GM12891 (cell line): ENCODE measurements around the gene ELMOD3.

Experiments
- DNase-seq: peaks from one replicate; pipeline ENCODE4 v3.0.0; 2011; ENCODE audit warnings: low spot score; ENCODE audit not compliant: insufficient read length
- FAIRE-seq: peaks from 2 replicates; lab custom pipeline; 2011; peaks lifted over from hg19 to GRCh38; lab: Jason Lieb, UNC
- PAX5 ChIP-seq: IDR thresholded peaks from 2 replicates; pipeline ENCODE4 v1.6.1; 2011; ENCODE audit warnings: low read length, moderate library complexity, mild to moderate bottlenecking; ENCODE audit not compliant: insufficient read depth, severe bottlenecking
- POLR2A ChIP-seq: IDR thresholded peaks from 2 replicates; pipeline ENCODE4 v1.6.1; 2011; ENCODE audit warnings: low read depth, low read length, control low read depth
- POLR2AphosphoS5 ChIP-seq: IDR thresholded peaks from 2 replicates; pipeline ENCODE4 v1.6.1; 2011; ENCODE audit warnings: low read depth, low read length, control low read depth
- POU2F2 ChIP-seq: IDR thresholded peaks from 2 replicates; pipeline ENCODE4 v1.6.1; 2011; ENCODE audit warnings: low read depth, mild to moderate bottlenecking, control low read depth, low read length, moderate library complexity
- SPI1 ChIP-seq: IDR thresholded peaks from 2 replicates; pipeline ENCODE4 v1.6.1; 2011; ENCODE audit warnings: low read depth, low read length, control low read depth
- TAF1 ChIP-seq: IDR thresholded peaks from 2 replicates; pipeline ENCODE4 v1.6.1; 2011; ENCODE audit warnings: low read depth, low read length, control low read depth

ELMOD3 gene

GRCh38 chr2:85393836-85394235, 39.3 kb downstream of the ELMOD3 start:
- DNase-seq = no peak
- FAIRE-seq = no peak
- TF ChIP-seq POLR2AphosphoS5 (no peak), PAX5 (no peak), TAF1 (no peak), SPI1 (no peak), POLR2A (no peak), POU2F2 (no peak)

DNA sequence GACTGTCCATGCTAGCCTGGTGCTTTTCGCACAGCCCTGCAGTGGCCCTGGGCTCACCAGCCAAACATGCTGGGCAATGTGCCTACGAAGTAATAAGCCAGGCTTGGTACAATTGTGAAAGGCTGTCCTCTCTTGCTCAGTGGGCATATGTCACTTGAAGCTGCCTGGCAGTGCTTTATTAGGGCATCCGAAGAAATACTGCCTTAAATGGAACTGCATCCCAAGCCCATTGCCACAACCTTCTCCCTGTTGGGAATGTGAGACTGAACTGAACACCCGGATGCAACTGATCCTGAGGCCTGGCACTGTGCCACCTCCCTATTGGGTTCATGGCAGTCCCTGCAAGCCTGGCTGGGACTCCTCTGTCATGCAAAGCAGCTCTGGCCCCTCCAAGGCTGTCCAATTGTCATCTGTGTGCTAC, 39.7 kb downstream of the ELMOD3 start:
- no peak for TF ChIP-seq POLR2AphosphoS5
- no peak for TF ChIP-seq POU2F2
- FAIRE-seq (no peak), DNase-seq (no peak)

GRCh38 chr2:85394976-85395375, 40.4 kb downstream of the ELMOD3 start:
- DNase-seq (no peak), FAIRE-seq (no peak)
- TF ChIP-seq TAF1 = no peak
- TF ChIP-seq POLR2AphosphoS5 = no peak
- TF ChIP-seq POU2F2 = no peak
- no peak for TF ChIP-seq SPI1
- no peak for TF ChIP-seq POLR2A
- TF ChIP-seq PAX5 = no peak

DNA sequence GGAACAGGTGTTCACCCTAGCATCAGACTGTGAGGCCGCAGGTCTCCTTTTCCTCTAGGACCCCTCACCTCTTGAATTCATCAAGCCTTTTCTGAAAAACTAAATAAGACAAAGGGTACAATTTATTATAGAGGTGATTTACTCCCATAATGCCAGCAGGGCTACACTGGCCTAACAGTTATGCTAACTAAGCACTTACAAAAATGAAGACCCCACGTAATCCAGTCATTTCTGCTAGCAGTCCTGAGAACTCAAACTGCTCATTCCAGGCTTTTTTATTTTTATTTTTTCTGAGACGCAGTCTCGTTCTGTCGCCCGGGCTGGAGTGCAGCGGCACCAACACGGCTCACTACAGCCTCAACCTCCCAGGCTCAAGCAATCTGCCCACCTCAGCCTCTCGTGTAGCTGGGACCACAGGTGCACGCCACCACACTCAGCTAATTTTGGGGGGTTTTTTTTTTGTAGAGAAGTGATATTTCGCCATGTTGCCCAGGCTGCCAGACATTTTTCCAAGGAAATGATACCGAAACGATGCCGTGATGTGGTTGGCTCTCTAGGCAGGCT, 41.4 kb downstream of the ELMOD3 start:
- no peak for FAIRE-seq
- TF ChIP-seq PAX5 (no peak), POLR2A (no peak), TAF1 (no peak), POU2F2 (no peak), POLR2AphosphoS5 (no peak), SPI1 (no peak)
- DNase-seq = no peak

DNA sequence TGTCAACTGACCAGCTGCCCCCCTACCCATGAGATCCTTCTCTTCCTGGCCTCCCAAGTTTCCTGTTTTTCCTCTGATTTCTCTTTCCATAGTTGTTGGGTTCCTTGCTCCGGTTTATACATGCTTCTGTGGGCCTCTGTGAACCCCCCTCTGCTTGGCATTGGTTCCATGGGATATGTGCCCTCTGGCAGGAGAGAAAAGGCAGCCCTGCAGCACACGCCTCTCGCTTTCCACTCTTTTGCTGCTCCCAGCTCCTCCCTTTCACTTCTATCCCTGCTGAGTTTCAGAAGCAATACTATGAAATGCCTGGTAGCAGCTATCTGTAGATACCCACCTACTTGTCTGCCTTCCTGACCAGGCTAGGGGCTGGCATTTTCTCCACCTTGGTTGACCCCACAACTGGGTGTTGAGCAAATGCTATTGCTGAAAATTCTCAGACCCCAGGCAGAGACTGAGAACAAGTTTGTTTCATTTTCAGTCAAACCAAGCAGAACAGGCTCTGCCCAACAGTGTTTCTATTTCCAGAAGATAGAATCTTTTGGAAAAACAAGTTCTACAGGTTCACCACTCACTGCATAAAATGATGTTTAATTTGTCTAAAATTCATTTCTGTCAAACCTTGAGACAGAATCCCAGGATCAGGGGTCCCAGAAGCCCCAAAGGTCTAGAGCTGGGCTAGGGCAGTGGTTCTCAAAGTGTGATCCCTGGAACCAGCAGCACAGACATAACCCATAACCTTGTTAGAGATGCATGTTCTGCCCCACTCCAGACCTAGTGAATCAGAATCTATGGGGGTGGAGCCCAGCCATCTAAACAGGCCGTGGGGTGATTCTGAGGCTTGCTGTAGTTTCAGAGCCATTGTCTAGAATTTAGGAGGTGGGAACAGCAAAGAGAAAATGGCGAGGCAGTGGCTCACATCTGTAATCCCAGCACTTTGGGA, 42.2 kb downstream of the ELMOD3 start:
- DNase-seq (no peak), FAIRE-seq (no peak)
- TF ChIP-seq TAF1 (no peak), PAX5 (no peak), POLR2A (no peak), POLR2AphosphoS5 (no peak), SPI1 (no peak), POU2F2 (no peak)

GRCh38 chr2:85397925-85398331, 43.4 kb downstream of the ELMOD3 start:
- TF ChIP-seq POU2F2 = no peak
- TF ChIP-seq POLR2A = no peak
- no peak for TF ChIP-seq POLR2AphosphoS5
- no peak for TF ChIP-seq PAX5
- no peak for TF ChIP-seq SPI1
- no peak for TF ChIP-seq TAF1
- no peak for FAIRE-seq
- no peak for DNase-seq

DNA sequence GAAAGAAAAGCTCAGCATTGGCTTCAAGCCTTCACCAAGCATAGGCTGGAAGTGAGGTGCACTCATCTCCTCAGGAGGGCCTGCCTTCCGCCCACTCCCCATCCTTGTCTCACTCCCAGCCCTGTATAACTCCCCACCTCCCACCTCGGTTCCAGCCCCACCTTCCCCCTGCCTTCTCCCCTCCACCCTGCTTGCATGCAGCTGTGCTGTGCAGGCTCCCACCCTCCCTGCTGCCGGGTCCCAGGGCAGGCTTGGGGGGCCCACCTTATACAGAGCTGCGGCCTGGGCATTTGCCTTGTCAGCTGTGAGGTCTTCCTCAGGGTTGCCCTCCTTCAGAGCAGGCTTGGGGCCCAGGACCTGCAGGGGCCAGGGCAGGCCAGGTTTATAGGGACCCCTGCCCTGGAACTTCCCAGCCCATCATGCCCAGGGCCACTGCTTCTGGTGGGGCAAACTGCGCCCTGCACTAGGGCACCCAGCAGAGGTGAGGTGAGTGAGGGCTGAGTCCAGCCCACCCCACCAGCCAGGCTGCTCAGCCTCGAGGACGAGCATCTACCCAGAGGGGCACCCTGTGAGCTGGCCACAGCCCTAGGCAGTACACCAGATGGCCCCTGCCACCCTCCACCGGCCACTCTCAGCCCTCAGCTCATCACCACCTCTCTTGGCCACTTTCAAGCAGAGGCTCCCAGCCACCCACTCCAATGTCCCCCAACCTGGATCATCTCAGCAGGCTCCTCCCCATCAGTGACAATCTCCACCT, 44.0 kb downstream of the ELMOD3 start:
- no peak for TF ChIP-seq SPI1
- no peak for TF ChIP-seq POLR2A
- no peak for TF ChIP-seq POLR2AphosphoS5
- no peak for TF ChIP-seq POU2F2
- TF ChIP-seq PAX5 = no peak
- no peak for TF ChIP-seq TAF1
- FAIRE-seq = no peak

GRCh38 chr2:85399183-85399455, 44.5 kb downstream of the ELMOD3 start:
- no peak for TF ChIP-seq POU2F2
- TF ChIP-seq TAF1 = no peak
- no peak for TF ChIP-seq POLR2A
- TF ChIP-seq PAX5 = no peak
- TF ChIP-seq POLR2AphosphoS5 = no peak
- TF ChIP-seq SPI1 = no peak
- FAIRE-seq (no peak), DNase-seq (no peak)

More for the DNA sequence above, 44.0 kb downstream of the ELMOD3 start:
- no peak for DNase-seq

- FAIRE-seq = no peak
- no peak for TF ChIP-seq POU2F2
- no peak for TF ChIP-seq POLR2AphosphoS5
- TF ChIP-seq POLR2A = no peak
- no peak for TF ChIP-seq SPI1
- TF ChIP-seq PAX5 = no peak
- no peak for DNase-seq
These were observed 45.5 kb downstream of the ELMOD3 start for GRCh38 chr2:85400023-85400422.

GRCh38 chr2:85400541-85401463, 46.2 kb downstream of the ELMOD3 start:
- DNase-seq (no peak), FAIRE-seq (no peak)
- no peak for TF ChIP-seq POLR2A
- TF ChIP-seq POU2F2 = no peak
- TF ChIP-seq PAX5 = no peak
- no peak for TF ChIP-seq SPI1
- no peak for TF ChIP-seq TAF1
- no peak for TF ChIP-seq POLR2AphosphoS5
